Measurements from ENCODE around the gene BCKDK. TPM values are rescaled to one million over a fixed set of nuclear protein-coding genes. Genes with fewer than 3 reads are reported as not detected.

Gene BCKDK
- total RNA-seq, 1 experiment from 2014 or later = 49.3 TPM

GRCh38 chr16:31081428-31082351 lies 26.5 kb upstream of the BCKDK start:
- TF ChIP-seq CTCF (IDR thresholded peaks at IDR 0.05; ENCODE audit: unreplicated experiment) = no peak
- BruUV-seq (replicated peaks) = no TSS peak
- H3K36me3 Mint-ChIP-seq (ENCODE audit: insufficient read depth, unreplicated experiment) = peaks cover 50% of the 10 kb centered on the region
- no peaks in the 10 kb centered on the region for H3K9me3 Mint-ChIP-seq (ENCODE audit: low read depth, unreplicated experiment)
- DNase-seq = no peak
- H3K27me3 Mint-ChIP-seq (ENCODE audit: unreplicated experiment) = no peaks in the 10 kb centered on the region
- CTCF ChIA-PET = no interaction called here
- H3K27ac Mint-ChIP-seq (ENCODE audit: unreplicated experiment) = peak overlapping the region; percentile 20
- no peaks in the 10 kb centered on the region for H3K4me1 Mint-ChIP-seq (ENCODE audit: low read depth, unreplicated experiment)
- intact Hi-C loops (cut with micrococcal nuclease; ENCODE audit: unreplicated experiment) = no loop called here
- no peak overlapping the region for H3K4me3 Mint-ChIP-seq (ENCODE audit: low read depth, unreplicated experiment)

GRCh38 chr16:31082368-31083045 lies 25.7 kb upstream of the BCKDK start:
- TF ChIP-seq CTCF (IDR thresholded peaks at IDR 0.05; ENCODE audit: unreplicated experiment) = no peak
- no peaks in the 10 kb centered on the region for H3K27me3 Mint-ChIP-seq (ENCODE audit: unreplicated experiment)
- BruUV-seq (replicated peaks) = no TSS peak
- H3K9me3 Mint-ChIP-seq (ENCODE audit: low read depth, unreplicated experiment) = no peaks in the 10 kb centered on the region
- no peak for DNase-seq
- H3K4me1 Mint-ChIP-seq (ENCODE audit: low read depth, unreplicated experiment) = no peaks in the 10 kb centered on the region
- intact Hi-C loops (cut with micrococcal nuclease; ENCODE audit: unreplicated experiment) = no loop called here
- H3K27ac Mint-ChIP-seq (ENCODE audit: unreplicated experiment) = no peak overlapping the region
- H3K36me3 Mint-ChIP-seq (ENCODE audit: insufficient read depth, unreplicated experiment) = peaks cover 50% of the 10 kb centered on the region
- no peak overlapping the region for H3K4me3 Mint-ChIP-seq (ENCODE audit: low read depth, unreplicated experiment)
- CTCF ChIA-PET = no interaction called here

GRCh38 chr16:31083081-31083480 lies 25.1 kb upstream of the BCKDK start:
- BruUV-seq (replicated peaks) = no TSS peak
- H3K27me3 Mint-ChIP-seq (ENCODE audit: unreplicated experiment) = no peaks in the 10 kb centered on the region
- CTCF ChIA-PET = no interaction called here
- intact Hi-C loops (cut with micrococcal nuclease; ENCODE audit: unreplicated experiment) = no loop called here
- H3K4me1 Mint-ChIP-seq (ENCODE audit: low read depth, unreplicated experiment) = no peaks in the 10 kb centered on the region
- H3K4me3 Mint-ChIP-seq (ENCODE audit: low read depth, unreplicated experiment) = no peak overlapping the region
- H3K27ac Mint-ChIP-seq (ENCODE audit: unreplicated experiment) = no peak overlapping the region
- no peaks in the 10 kb centered on the region for H3K9me3 Mint-ChIP-seq (ENCODE audit: low read depth, unreplicated experiment)
- TF ChIP-seq CTCF (IDR thresholded peaks at IDR 0.05; ENCODE audit: unreplicated experiment) = no peak
- H3K36me3 Mint-ChIP-seq (ENCODE audit: insufficient read depth, unreplicated experiment) = peaks cover 45% of the 10 kb centered on the region
- DNase-seq = no peak

GRCh38 chr16:31083556-31083955 lies 24.6 kb upstream of the BCKDK start:
- Mint-ChIP-seq H3K9me3 (ENCODE audit: low read depth, unreplicated experiment) (no peaks in the 10 kb centered on the region), H3K4me3 (ENCODE audit: low read depth, unreplicated experiment) (no peak overlapping the region), H3K4me1 (ENCODE audit: low read depth, unreplicated experiment) (no peaks in the 10 kb centered on the region), H3K36me3 (ENCODE audit: insufficient read depth, unreplicated experiment) (peaks cover 45% of the 10 kb centered on the region), H3K27ac (ENCODE audit: unreplicated experiment) (no peak overlapping the region), H3K27me3 (ENCODE audit: unreplicated experiment) (no peaks in the 10 kb centered on the region)
- CTCF ChIA-PET = no interaction called here
- DNase-seq = no peak
- no TSS peak for BruUV-seq (replicated peaks)
- intact Hi-C loops (cut with micrococcal nuclease; ENCODE audit: unreplicated experiment) = no loop called here
- no peak for TF ChIP-seq CTCF (IDR thresholded peaks at IDR 0.05; ENCODE audit: unreplicated experiment)

Measured in Calu3 (cell line).